Measurements from ENCODE around the gene DPH6. TPM values are rescaled to one million over a fixed set of nuclear protein-coding genes. Genes with fewer than 3 reads are reported as not detected.

DPH6 gene
- total RNA-seq, 1 donor from 2014 or later = 30.2 TPM

DNA sequence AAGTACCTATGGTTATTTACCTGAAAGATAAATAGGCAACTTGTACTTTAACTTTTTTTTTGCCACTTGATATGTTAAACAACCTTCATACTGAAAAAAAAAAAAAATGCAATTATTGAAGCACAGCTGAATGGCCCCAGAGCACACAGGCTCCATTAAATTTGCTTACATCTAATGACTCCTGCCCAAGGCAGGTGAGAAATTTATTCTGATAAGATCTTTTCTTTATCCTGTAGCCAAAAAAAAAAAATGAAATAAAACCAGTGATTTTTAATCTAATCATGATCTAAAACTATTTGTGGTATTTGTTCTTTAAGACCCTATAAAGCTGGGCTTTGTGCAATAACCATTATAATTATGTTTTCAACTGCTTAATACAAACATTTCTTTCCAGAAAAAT lies 115.7 kb downstream of the DPH6 start:
- no peaks in the 10 kb centered on the region for H3K4me1 ChIP-seq
- H3K27ac ChIP-seq = no peak overlapping the region
- no peak for DNase-seq (ENCODE audit: extremely low spot score in 2 of 2)
- H3K36me3 ChIP-seq = no peaks in the 10 kb centered on the region
- no peak for TF ChIP-seq POLR2A (IDR thresholded peaks at IDR 0.05)
- TF ChIP-seq POLR2AphosphoS5 (IDR thresholded peaks at IDR 0.05; ENCODE audit: insufficient read depth in 1 of 2, low read depth in 1 of 2) = no peak
- TF ChIP-seq, protein P1, sequence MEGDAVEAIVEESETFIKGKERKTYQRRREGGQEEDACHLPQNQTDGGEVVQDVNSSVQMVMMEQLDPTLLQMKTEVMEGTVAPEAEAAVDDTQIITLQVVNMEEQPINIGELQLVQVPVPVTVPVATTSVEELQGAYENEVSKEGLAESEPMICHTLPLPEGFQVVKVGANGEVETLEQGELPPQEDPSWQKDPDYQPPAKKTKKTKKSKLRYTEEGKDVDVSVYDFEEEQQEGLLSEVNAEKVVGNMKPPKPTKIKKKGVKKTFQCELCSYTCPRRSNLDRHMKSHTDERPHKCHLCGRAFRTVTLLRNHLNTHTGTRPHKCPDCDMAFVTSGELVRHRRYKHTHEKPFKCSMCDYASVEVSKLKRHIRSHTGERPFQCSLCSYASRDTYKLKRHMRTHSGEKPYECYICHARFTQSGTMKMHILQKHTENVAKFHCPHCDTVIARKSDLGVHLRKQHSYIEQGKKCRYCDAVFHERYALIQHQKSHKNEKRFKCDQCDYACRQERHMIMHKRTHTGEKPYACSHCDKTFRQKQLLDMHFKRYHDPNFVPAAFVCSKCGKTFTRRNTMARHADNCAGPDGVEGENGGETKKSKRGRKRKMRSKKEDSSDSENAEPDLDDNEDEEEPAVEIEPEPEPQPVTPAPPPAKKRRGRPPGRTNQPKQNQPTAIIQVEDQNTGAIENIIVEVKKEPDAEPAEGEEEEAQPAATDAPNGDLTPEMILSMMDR (IDR thresholded peaks at IDR 0.05) = no peak
- H3K27me3 ChIP-seq = no peaks in the 10 kb centered on the region
- H3K9me3 ChIP-seq = no peaks in the 10 kb centered on the region
- intact Hi-C loops (cut with DNase I) = no loop called here
- no peak overlapping the region for H3K4me3 ChIP-seq

DNA sequence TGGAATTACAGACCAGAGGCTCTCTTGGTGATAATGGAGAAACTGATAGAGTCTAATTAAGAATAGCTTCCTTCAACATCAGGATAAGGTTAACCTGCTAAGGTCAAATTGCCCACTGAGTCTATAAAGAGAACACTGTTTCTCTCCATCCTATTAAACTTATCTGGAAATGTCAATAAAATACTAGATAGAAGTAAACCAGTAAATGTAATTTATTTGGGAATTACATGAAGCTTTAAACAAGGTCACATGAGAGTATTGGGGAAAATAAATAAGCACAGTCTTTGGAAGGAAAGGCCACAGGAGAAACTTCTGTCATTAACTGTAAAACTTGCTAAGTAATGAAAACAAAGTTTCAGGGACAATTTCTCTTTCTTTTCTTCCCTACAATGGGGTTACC lies 118.5 kb downstream of the DPH6 start:
- H3K27me3 ChIP-seq = no peaks in the 10 kb centered on the region
- H3K9me3 ChIP-seq = no peaks in the 10 kb centered on the region
- DNase-seq (ENCODE audit: extremely low spot score in 2 of 2) = no peak
- intact Hi-C loops (cut with DNase I) = no loop called here
- no peaks in the 10 kb centered on the region for H3K4me1 ChIP-seq
- H3K36me3 ChIP-seq = no peaks in the 10 kb centered on the region
- no peak overlapping the region for H3K27ac ChIP-seq
- H3K4me3 ChIP-seq = no peak overlapping the region
- TF ChIP-seq, protein P1 (IDR thresholded peaks at IDR 0.05) = no peak
- TF ChIP-seq POLR2AphosphoS5 (IDR thresholded peaks at IDR 0.05; ENCODE audit: insufficient read depth in 1 of 2, low read depth in 1 of 2) = no peak
- no peak for TF ChIP-seq POLR2A (IDR thresholded peaks at IDR 0.05)

DNA sequence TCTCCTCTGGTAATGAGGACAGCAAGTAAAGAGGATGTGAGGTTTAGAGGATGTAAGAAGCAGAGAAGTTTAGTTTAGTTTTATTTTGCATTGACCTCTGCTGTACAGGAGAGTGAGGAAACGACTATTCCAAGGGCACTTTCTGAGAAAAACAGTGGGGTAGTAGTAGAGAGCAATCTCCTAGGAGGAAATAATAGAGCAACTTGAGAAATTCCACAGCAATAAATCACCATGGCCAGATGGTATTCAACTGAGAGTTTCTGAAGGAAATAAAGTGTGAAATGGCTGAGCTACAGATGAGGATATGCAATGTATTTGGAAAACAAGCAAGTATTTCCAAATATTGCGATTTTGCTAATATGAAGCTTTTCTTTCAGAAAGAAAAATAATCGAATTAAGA lies 118.9 kb downstream of the DPH6 start:
- no peak overlapping the region for H3K27ac ChIP-seq
- H3K36me3 ChIP-seq = no peaks in the 10 kb centered on the region
- H3K4me3 ChIP-seq = no peak overlapping the region
- no peak for TF ChIP-seq POLR2AphosphoS5 (IDR thresholded peaks at IDR 0.05; ENCODE audit: insufficient read depth in 1 of 2, low read depth in 1 of 2)
- no peak for TF ChIP-seq POLR2A (IDR thresholded peaks at IDR 0.05)
- TF ChIP-seq, protein P1 (IDR thresholded peaks at IDR 0.05) = no peak
- no peaks in the 10 kb centered on the region for H3K9me3 ChIP-seq
- no peak for DNase-seq (ENCODE audit: extremely low spot score in 2 of 2)
- intact Hi-C loops (cut with DNase I) = no loop called here
- no peaks in the 10 kb centered on the region for H3K4me1 ChIP-seq
- H3K27me3 ChIP-seq = no peaks in the 10 kb centered on the region

GRCh38 chr15:35410775-35411174 lies 135.2 kb downstream of the DPH6 start:
- H3K4me1 ChIP-seq = no peaks in the 10 kb centered on the region
- TF ChIP-seq, protein P1 (IDR thresholded peaks at IDR 0.05) = no peak
- TF ChIP-seq POLR2AphosphoS5 (IDR thresholded peaks at IDR 0.05; ENCODE audit: insufficient read depth in 1 of 2, low read depth in 1 of 2) (no peak), POLR2A (IDR thresholded peaks at IDR 0.05) (no peak)
- intact Hi-C loops (cut with DNase I) = no loop called here
- no peak overlapping the region for H3K4me3 ChIP-seq
- H3K27me3 ChIP-seq = no peaks in the 10 kb centered on the region
- DNase-seq (ENCODE audit: extremely low spot score in 2 of 2) = no peak
- no peak overlapping the region for H3K27ac ChIP-seq
- no peaks in the 10 kb centered on the region for H3K36me3 ChIP-seq
- H3K9me3 ChIP-seq = no peaks in the 10 kb centered on the region

DNA sequence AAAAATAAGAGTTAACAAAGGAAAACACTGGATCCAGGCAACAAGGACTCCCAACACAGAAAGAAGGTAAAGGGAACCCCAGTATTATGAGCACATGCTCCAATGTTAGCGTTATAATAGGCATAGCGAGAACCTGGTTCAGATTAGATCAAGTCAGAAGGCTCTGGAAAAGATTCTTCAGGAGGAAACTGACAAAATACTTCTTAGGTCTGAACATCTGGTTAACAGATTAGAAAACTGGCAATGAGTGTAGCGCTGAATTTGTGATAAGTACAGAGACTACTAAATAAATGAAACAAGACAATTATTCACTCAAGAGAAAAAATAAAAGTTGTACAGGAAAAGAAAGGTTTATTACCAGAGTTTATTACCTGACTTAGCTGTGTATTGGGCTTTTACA lies 146.1 kb downstream of the DPH6 start:
- H3K36me3 ChIP-seq = no peaks in the 10 kb centered on the region
- TF ChIP-seq POLR2AphosphoS5 (IDR thresholded peaks at IDR 0.05; ENCODE audit: insufficient read depth in 1 of 2, low read depth in 1 of 2) (no peak), POLR2A (IDR thresholded peaks at IDR 0.05) (no peak)
- TF ChIP-seq, protein P1 (IDR thresholded peaks at IDR 0.05) = no peak
- H3K4me3 ChIP-seq = no peak overlapping the region
- H3K27me3 ChIP-seq = no peaks in the 10 kb centered on the region
- no peaks in the 10 kb centered on the region for H3K4me1 ChIP-seq
- intact Hi-C loops (cut with DNase I) = no loop called here
- no peak overlapping the region for H3K27ac ChIP-seq
- no peak for DNase-seq (ENCODE audit: extremely low spot score in 2 of 2)
- no peaks in the 10 kb centered on the region for H3K9me3 ChIP-seq

Measured in vagina (tissue), 2 donors.